Neuronal stem cell (in vitro differentiated cells): ENCODE data around the gene TRERF1.

Source experiments
- DNase-seq: peaks from one replicate; pipeline ENCODE4 v3.0.0-alpha.2; 2013; ENCODE audit warnings: low spot score
- H2AFZ ChIP-seq: one replicate; pipeline ENCODE4 v1.6.1; 2013; ENCODE audit warnings: mild to moderate bottlenecking, low read length, inconsistent platforms
- H2AK5ac ChIP-seq: 2 replicates; pipeline ENCODE4 v1.6.1; 2013; ENCODE audit warnings: low read depth, mild to moderate bottlenecking, inconsistent platforms, low read length, moderate library complexity, mixed read lengths
- H2BK120ac ChIP-seq: 2 replicates; pipeline ENCODE4 v1.6.1; 2013; ENCODE audit warnings: low read depth, mild to moderate bottlenecking, inconsistent platforms, low read length, moderate library complexity, mixed read lengths
- H2BK12ac ChIP-seq: one replicate; pipeline ENCODE4 v1.6.1; 2013; ENCODE audit warnings: low read length, inconsistent platforms
- H2BK15ac ChIP-seq: 2 replicates; pipeline ENCODE4 v1.6.1; 2013; ENCODE audit warnings: mild to moderate bottlenecking, low read length, inconsistent platforms, mixed read lengths
- H2BK5ac ChIP-seq: one replicate; pipeline ENCODE4 v1.6.1; 2013; ENCODE audit warnings: inconsistent platforms, mild to moderate bottlenecking, low read length, moderate library complexity
- H3K14ac ChIP-seq: one replicate; pipeline ENCODE4 v1.6.1; 2013; ENCODE audit warnings: low read length, inconsistent platforms
- H3K18ac ChIP-seq: 2 replicates; pipeline ENCODE4 v1.6.1; 2013; ENCODE audit warnings: low read length, inconsistent platforms
- H3K23ac ChIP-seq: 2 replicates; pipeline ENCODE4 v1.6.1; 2013; ENCODE audit warnings: low read depth, mild to moderate bottlenecking, mixed read lengths, low read length, inconsistent platforms; ENCODE audit not compliant: poor library complexity
- H3K27ac ChIP-seq: replicated peaks from 3 replicates; pipeline ENCODE4 v1.5.1; 2013; ENCODE audit warnings: low read length, inconsistent platforms
- H3K27me3 ChIP-seq, 3 experiments: 2 replicates each; pipeline ENCODE4 v1.6.1; 2013; ENCODE audit warnings: low read length in 3 of 3, mild to moderate bottlenecking in 2 of 3, inconsistent platforms in 1 of 3, low read depth in 1 of 3, mixed read lengths in 1 of 3, moderate library complexity in 1 of 3; ENCODE audit not compliant: control insufficient read depth in 3 of 3, insufficient read depth in 3 of 3
- H3K36me3 ChIP-seq, 2 donors: replicated peaks in 1 of 2; 2 replicates each; pipeline ENCODE4 v1.6.1; 2013; ENCODE audit warnings: low read length in 2 of 2; ENCODE audit not compliant: control insufficient read depth in 2 of 2, insufficient read depth in 2 of 2
- H3K4ac ChIP-seq: 2 replicates; pipeline ENCODE4 v1.6.1; 2013; ENCODE audit warnings: inconsistent platforms, mild to moderate bottlenecking, low read length, moderate library complexity
- H3K4me1 ChIP-seq, 2 donors: 1 replicate in 1 of 2; 2 replicates in 1 of 2; pipeline ENCODE4 v1.6.1; 2013; ENCODE audit warnings: low read length in 2 of 2, low read depth in 1 of 2; ENCODE audit not compliant: control insufficient read depth in 2 of 2, insufficient read depth in 1 of 2
- H3K4me2 ChIP-seq: one replicate; pipeline ENCODE4 v1.6.1; 2013; ENCODE audit warnings: mild to moderate bottlenecking, low read length, inconsistent platforms; ENCODE audit not compliant: insufficient read depth, poor library complexity, severe bottlenecking
- H3K4me3 ChIP-seq, 2 donors: 2 replicates each; pipeline ENCODE4 v1.5.1; 2013; ENCODE audit warnings: low read length in 2 of 2, mild to moderate bottlenecking in 2 of 2, inconsistent platforms in 1 of 2, moderate library complexity in 1 of 2
- H3K79me1 ChIP-seq: one replicate; pipeline ENCODE4 v1.6.1; 2013; ENCODE audit warnings: low read depth, mild to moderate bottlenecking, inconsistent platforms, low read length, moderate library complexity
- H3K9ac ChIP-seq: one replicate; pipeline ENCODE4 v1.6.1; 2013; ENCODE audit warnings: mild to moderate bottlenecking, low read depth, low read length, inconsistent platforms; ENCODE audit not compliant: poor library complexity
- H3K9me3 ChIP-seq, 2 donors: replicated peaks in 1 of 2; 2 replicates each; pipeline versions ENCODE3 to v1.6.1; 2013; ENCODE audit warnings: low read length in 2 of 2, mild to moderate bottlenecking in 2 of 2, inconsistent platforms in 1 of 2, low read depth in 1 of 2, mixed read lengths in 1 of 2, moderate library complexity in 1 of 2; ENCODE audit not compliant: control insufficient read depth in 2 of 2, insufficient read depth in 1 of 2
- H4K8ac ChIP-seq: one replicate; pipeline ENCODE4 v1.6.1; 2013; ENCODE audit warnings: low read depth, mild to moderate bottlenecking, inconsistent platforms, low read length, moderate library complexity
- H4K91ac ChIP-seq: one replicate; pipeline ENCODE4 v1.6.1; 2013; ENCODE audit warnings: low read length, low read depth, mild to moderate bottlenecking, inconsistent platforms; ENCODE audit not compliant: poor library complexity
- WGBS, 2 donors: extraction: QIAGEN DNeasy Blood & Tissue Kit; methylation state at CpG; one replicate each; pipeline ENCODE4 v1.1.7; 2013; ENCODE audit warnings: missing lambda C conversion rate in 2 of 2, mixed read lengths in 1 of 2; ENCODE audit not compliant: insufficient read length in 2 of 2, insufficient replicate concordance in 1 of 2; ENCODE audit errors: extremely low coverage in 2 of 2; 5-methylcytosine and 5-hydroxymethylcytosine counted together

The TRERF1 gene

GRCh38 chr6:42177514-42178364 is 274.0 kb downstream of the TRERF1 start:
- H2BK12ac ChIP-seq = no peak overlapping the region
- no peaks in the 10 kb centered on the region for H3K27me3 ChIP-seq
- H3K79me1 ChIP-seq = no peaks in the 10 kb centered on the region
- no peaks in the 10 kb centered on the region for H3K9me3 ChIP-seq
- no peak overlapping the region for H3K4ac ChIP-seq
- peak overlapping the region; percentile 92 for H2AFZ ChIP-seq
- peak overlapping the region; percentile 57 for H4K8ac ChIP-seq
- no peak overlapping the region for H2BK120ac ChIP-seq
- H3K36me3 ChIP-seq = no peaks in the 10 kb centered on the region
- peak overlapping the region; percentile 57 for H3K23ac ChIP-seq
- H2BK5ac ChIP-seq = no peak overlapping the region
- DNase-seq = peak; percentile 59
- peak overlapping the region; percentile 7 for H3K9ac ChIP-seq
- no peak overlapping the region for H3K14ac ChIP-seq
- peaks cover 0 to 5% of the 10 kb centered on the region in 2 donors for H3K4me1 ChIP-seq
- peak overlapping the region; percentile 81 for H3K18ac ChIP-seq
- peak overlapping the region; percentile 72 for H3K4me2 ChIP-seq
- H3K4me3 ChIP-seq = peak overlapping the region; percentile 42 to 75
- peak overlapping the region; percentile 9 for H2BK15ac ChIP-seq
- no peak overlapping the region for H4K91ac ChIP-seq
- no CpG with 5 or more reads among the region's 27 CpGs for WGBS, 2 donors
- no peak overlapping the region for H3K27ac ChIP-seq
- no peak overlapping the region for H2AK5ac ChIP-seq

GRCh38 chr6:42176981-42177380 is 274.7 kb downstream of the TRERF1 start:
- H2BK5ac ChIP-seq = no peak overlapping the region
- DNase-seq = no peak
- H3K27ac ChIP-seq = no peak overlapping the region
- H2BK12ac ChIP-seq = no peak overlapping the region
- no peak overlapping the region for H2BK15ac ChIP-seq
- H3K4ac ChIP-seq = no peak overlapping the region
- no peak overlapping the region for H2BK120ac ChIP-seq
- H3K4me3 ChIP-seq = no peak overlapping the region
- H3K79me1 ChIP-seq = no peaks in the 10 kb centered on the region
- no peak overlapping the region for H3K4me2 ChIP-seq
- no peak overlapping the region for H3K14ac ChIP-seq
- H4K8ac ChIP-seq = no peak overlapping the region
- H3K27me3 ChIP-seq = no peaks in the 10 kb centered on the region
- no peak overlapping the region for H3K9ac ChIP-seq
- H3K4me1 ChIP-seq = peaks cover 0 to 5% of the 10 kb centered on the region in 2 donors
- no peak overlapping the region for H4K91ac ChIP-seq
- H3K36me3 ChIP-seq = no peaks in the 10 kb centered on the region
- H2AK5ac ChIP-seq = no peak overlapping the region
- H3K9me3 ChIP-seq = no peaks in the 10 kb centered on the region
- H3K18ac ChIP-seq = no peak overlapping the region
- H2AFZ ChIP-seq = no peak overlapping the region
- no peak overlapping the region for H3K23ac ChIP-seq

GRCh38 chr6:42175860-42176259 is 275.9 kb downstream of the TRERF1 start:
- no peak overlapping the region for H3K14ac ChIP-seq
- H2BK120ac ChIP-seq = no peak overlapping the region
- no peak overlapping the region for H2AK5ac ChIP-seq
- no peak overlapping the region for H3K4ac ChIP-seq
- peaks cover 0 to 3% (median 0%) of the 10 kb centered on the region in 3 experiments for H3K27me3 ChIP-seq
- H2AFZ ChIP-seq = no peak overlapping the region
- H2BK15ac ChIP-seq = no peak overlapping the region
- no peak overlapping the region for H3K9ac ChIP-seq
- no peak overlapping the region for H3K4me3 ChIP-seq
- no CpG with 5 or more reads among the region's 5 CpGs for WGBS, 2 donors
- H3K4me1 ChIP-seq = peaks cover 0 to 5% of the 10 kb centered on the region in 2 donors
- no peak overlapping the region for H3K27ac ChIP-seq
- no peak overlapping the region for H4K8ac ChIP-seq
- no peak overlapping the region for H2BK12ac ChIP-seq
- no peak overlapping the region for H3K23ac ChIP-seq
- DNase-seq = no peak
- H2BK5ac ChIP-seq = no peak overlapping the region
- no peaks in the 10 kb centered on the region for H3K36me3 ChIP-seq
- H3K79me1 ChIP-seq = no peaks in the 10 kb centered on the region
- no peak overlapping the region for H3K4me2 ChIP-seq
- no peaks in the 10 kb centered on the region for H3K9me3 ChIP-seq
- no peak overlapping the region for H3K18ac ChIP-seq
- no peak overlapping the region for H4K91ac ChIP-seq
